Measurements from ENCODE around the gene THADA.

- TF ChIP-seq CTCF (IDR thresholded peaks at IDR 0.05; ENCODE audit: borderline replicate concordance, extremely low read depth, low read length, poor library complexity, severe bottlenecking) (no peak), EZH2 (IDR thresholded peaks at IDR 0.05; ENCODE audit: borderline replicate concordance, low read depth, low read length, severe bottlenecking) (no peak)
Measured at GRCh38 chr2:43540021-43540779, 55.6 kb downstream of the THADA start.
